ENCODE measurements around the gene ADAM15. TPM values are rescaled to one million over a fixed set of nuclear protein-coding genes. Genes with fewer than 3 reads are reported as not detected.

ADAM15 gene
- polyA plus RNA-seq, 1 donor from 2014 or later, result 24.8 TPM

DNA sequence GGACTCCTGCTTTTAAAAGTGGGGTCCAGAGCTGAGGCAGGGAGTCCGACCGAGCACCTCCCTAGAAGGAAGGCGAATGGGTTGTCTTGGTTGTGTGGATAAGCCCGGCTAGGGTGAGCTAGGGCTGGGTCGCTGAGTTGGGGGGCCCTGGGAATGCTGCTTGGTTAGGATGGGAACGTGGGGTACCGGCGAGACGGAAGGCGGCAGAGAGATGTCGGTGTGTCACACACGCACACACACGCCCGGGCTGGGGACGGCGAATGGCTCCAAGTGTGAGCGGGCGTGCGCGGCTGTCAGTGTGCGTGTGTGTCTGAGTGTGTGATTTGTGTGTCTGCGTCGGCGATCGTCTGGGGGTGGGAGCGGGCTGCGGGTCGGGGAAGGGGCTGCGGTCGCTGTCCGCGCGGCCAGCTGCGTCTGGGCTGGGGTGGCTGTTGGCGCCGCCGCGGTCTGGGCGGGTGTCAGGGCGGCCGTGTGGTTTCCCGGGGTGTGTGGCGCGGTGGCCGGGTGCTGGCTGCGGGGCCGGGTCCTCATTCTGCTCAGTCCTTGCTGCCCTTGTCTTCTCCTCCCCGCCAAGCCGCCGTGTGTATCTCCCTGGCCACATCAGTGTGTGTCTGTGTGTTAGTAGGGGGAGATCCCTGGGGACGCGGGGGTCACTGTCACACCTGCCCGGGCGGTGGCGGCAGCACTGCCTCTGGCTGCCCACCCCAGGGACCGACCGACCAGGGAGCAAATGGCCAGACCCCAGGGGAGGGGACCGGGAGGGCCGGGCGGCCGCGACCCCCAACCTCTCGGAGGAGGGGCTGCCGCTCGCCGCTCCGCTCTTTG, 28.6 kb downstream of the ADAM15 start:
- Histone ChIP-seq H3K36me3 (ENCODE audit: insufficient read depth, low read length) (no peaks in the 10 kb centered on the region), H2AFZ (ENCODE audit: low read depth, low read length) (no peak overlapping the region), H3F3A (ENCODE audit: insufficient read depth, low read length, poor library complexity, severe bottlenecking) (peaks cover 7% of the 10 kb centered on the region), H3K79me2 (replicated peaks; ENCODE audit: insufficient read depth, low read length) (peaks cover 27% of the 10 kb centered on the region), H4K20me1 (ENCODE audit: insufficient read depth) (peaks cover 29% of the 10 kb centered on the region), H3K27me3 (ENCODE audit: insufficient read depth, low read depth, low read length) (no peaks in the 10 kb centered on the region), H3K9me3 (ENCODE audit: low read length) (no peaks in the 10 kb centered on the region), H3K27ac (ENCODE audit: low read length) (peak overlapping the region; percentile 96), H3K9me2 (ENCODE audit: insufficient read depth, low read length) (no peaks in the 10 kb centered on the region), H3K4me2 (ENCODE audit: low read length) (peak overlapping the region; percentile 80), H3K4me3 (ENCODE audit: low read length) (peak overlapping the region; percentile 99), H3K9ac (ENCODE audit: low read length) (peak overlapping the region; percentile 99)
- TF ChIP-seq TAF1 (IDR thresholded peaks at IDR 0.05; ENCODE audit: low read depth) (peak; percentile 81), MXI1 (conservative IDR thresholded peaks at IDR 0.05; ENCODE audit: poor library complexity, severe bottlenecking) (peak; percentile 45), EP300 (conservative IDR thresholded peaks at IDR 0.05; ENCODE audit: poor library complexity, severe bottlenecking) (no peak), RAD21 (conservative IDR thresholded peaks at IDR 0.05) (no peak), SMC3 (conservative IDR thresholded peaks at IDR 0.05; ENCODE audit: poor library complexity) (no peak), POLR2AphosphoS5 (IDR thresholded peaks at IDR 0.05) (peak; percentile 63), EZH2 (IDR thresholded peaks at IDR 0.05; ENCODE audit: borderline replicate concordance, insufficient read depth, low read length, poor library complexity, severe bottlenecking) (no peak)
- TF ChIP-seq, protein P1, sequence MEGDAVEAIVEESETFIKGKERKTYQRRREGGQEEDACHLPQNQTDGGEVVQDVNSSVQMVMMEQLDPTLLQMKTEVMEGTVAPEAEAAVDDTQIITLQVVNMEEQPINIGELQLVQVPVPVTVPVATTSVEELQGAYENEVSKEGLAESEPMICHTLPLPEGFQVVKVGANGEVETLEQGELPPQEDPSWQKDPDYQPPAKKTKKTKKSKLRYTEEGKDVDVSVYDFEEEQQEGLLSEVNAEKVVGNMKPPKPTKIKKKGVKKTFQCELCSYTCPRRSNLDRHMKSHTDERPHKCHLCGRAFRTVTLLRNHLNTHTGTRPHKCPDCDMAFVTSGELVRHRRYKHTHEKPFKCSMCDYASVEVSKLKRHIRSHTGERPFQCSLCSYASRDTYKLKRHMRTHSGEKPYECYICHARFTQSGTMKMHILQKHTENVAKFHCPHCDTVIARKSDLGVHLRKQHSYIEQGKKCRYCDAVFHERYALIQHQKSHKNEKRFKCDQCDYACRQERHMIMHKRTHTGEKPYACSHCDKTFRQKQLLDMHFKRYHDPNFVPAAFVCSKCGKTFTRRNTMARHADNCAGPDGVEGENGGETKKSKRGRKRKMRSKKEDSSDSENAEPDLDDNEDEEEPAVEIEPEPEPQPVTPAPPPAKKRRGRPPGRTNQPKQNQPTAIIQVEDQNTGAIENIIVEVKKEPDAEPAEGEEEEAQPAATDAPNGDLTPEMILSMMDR (IDR thresholded peaks at IDR 0.05; ENCODE audit: poor library complexity, severe bottlenecking), result peak; percentile 17
- TF ChIP-seq, protein P2, sequence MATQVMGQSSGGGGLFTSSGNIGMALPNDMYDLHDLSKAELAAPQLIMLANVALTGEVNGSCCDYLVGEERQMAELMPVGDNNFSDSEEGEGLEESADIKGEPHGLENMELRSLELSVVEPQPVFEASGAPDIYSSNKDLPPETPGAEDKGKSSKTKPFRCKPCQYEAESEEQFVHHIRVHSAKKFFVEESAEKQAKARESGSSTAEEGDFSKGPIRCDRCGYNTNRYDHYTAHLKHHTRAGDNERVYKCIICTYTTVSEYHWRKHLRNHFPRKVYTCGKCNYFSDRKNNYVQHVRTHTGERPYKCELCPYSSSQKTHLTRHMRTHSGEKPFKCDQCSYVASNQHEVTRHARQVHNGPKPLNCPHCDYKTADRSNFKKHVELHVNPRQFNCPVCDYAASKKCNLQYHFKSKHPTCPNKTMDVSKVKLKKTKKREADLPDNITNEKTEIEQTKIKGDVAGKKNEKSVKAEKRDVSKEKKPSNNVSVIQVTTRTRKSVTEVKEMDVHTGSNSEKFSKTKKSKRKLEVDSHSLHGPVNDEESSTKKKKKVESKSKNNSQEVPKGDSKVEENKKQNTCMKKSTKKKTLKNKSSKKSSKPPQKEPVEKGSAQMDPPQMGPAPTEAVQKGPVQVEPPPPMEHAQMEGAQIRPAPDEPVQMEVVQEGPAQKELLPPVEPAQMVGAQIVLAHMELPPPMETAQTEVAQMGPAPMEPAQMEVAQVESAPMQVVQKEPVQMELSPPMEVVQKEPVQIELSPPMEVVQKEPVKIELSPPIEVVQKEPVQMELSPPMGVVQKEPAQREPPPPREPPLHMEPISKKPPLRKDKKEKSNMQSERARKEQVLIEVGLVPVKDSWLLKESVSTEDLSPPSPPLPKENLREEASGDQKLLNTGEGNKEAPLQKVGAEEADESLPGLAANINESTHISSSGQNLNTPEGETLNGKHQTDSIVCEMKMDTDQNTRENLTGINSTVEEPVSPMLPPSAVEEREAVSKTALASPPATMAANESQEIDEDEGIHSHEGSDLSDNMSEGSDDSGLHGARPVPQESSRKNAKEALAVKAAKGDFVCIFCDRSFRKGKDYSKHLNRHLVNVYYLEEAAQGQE (IDR thresholded peaks at IDR 0.05; ENCODE audit: borderline replicate concordance), result peak; percentile 14

DNA sequence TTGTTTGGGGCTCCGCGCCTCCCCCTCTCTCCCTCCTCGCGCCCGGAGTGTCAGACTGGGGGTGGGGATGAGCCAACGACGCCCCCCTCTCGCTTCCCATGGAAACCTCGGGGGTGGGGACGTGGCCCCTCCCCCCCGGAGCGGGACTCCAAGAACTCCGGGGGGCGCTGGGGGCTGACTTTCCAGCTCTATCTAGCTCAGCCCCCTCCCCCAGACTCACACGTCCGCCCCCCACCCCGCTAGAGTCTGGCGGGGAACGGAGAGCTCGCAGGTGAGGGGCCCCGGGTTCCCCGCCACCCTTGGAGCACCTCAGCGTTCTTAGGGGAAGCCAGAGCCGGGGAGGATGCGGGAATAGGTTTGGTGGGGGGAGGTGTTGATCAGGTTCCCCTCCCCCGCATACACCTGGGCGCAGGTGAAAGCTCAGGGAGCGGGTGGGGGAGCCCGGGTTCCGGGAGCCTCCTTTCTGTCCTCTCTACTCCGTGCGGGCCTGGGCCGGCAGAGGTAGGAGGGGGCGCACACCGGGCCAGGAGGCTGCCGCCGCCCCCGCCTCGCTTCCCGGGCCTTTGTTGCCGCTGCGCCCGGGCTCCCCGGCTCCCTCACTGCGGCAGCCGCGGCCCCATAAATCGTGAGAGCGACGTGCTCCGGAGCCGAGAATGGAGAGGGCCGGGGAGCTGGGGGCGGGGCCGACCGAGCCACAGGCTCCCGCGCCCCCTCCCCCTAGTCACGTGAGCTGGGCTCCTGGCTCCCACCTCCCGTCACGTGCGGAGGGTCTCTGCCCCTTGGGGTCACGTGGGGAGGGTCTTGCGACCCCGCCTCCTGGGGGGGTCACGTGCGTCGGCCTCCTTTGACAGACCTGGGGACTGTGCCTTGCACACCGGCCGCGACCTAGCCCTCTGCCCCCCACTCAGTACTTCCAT, 29.5 kb downstream of the ADAM15 start:
- no peaks in the 10 kb centered on the region for H3K9me2 ChIP-seq (ENCODE audit: insufficient read depth, low read length)
- peak overlapping the region; percentile 99 for H3K9ac ChIP-seq (ENCODE audit: low read length)
- peaks cover 27% of the 10 kb centered on the region for H3K79me2 ChIP-seq (replicated peaks; ENCODE audit: insufficient read depth, low read length)
- H3K27ac ChIP-seq (ENCODE audit: low read length), result peak overlapping the region; percentile 96
- H4K20me1 ChIP-seq (ENCODE audit: insufficient read depth), result peaks cover 33% of the 10 kb centered on the region
- peak overlapping the region; percentile 82 for H3K4me2 ChIP-seq (ENCODE audit: low read length)
- no peaks in the 10 kb centered on the region for H3K27me3 ChIP-seq (ENCODE audit: insufficient read depth, low read depth, low read length)
- no peaks in the 10 kb centered on the region for H3K36me3 ChIP-seq (ENCODE audit: insufficient read depth, low read length)
- TF ChIP-seq TAF1 (IDR thresholded peaks at IDR 0.05; ENCODE audit: low read depth) (peak; percentile 80), RAD21 (conservative IDR thresholded peaks at IDR 0.05) (peak; percentile 17), SMC3 (conservative IDR thresholded peaks at IDR 0.05; ENCODE audit: poor library complexity) (no peak), EP300 (conservative IDR thresholded peaks at IDR 0.05; ENCODE audit: poor library complexity, severe bottlenecking) (peak; percentile 50), POLR2AphosphoS5 (IDR thresholded peaks at IDR 0.05) (peak; percentile 93), MXI1 (conservative IDR thresholded peaks at IDR 0.05; ENCODE audit: poor library complexity, severe bottlenecking) (peak; percentile 77), EZH2 (IDR thresholded peaks at IDR 0.05; ENCODE audit: borderline replicate concordance, insufficient read depth, low read length, poor library complexity, severe bottlenecking) (no peak)
- TF ChIP-seq, protein P2 (IDR thresholded peaks at IDR 0.05; ENCODE audit: borderline replicate concordance), result peak; percentile 86
- TF ChIP-seq, protein P1 (IDR thresholded peaks at IDR 0.05; ENCODE audit: poor library complexity, severe bottlenecking), result no peak
- peaks cover 7% of the 10 kb centered on the region for H3F3A ChIP-seq (ENCODE audit: insufficient read depth, low read length, poor library complexity, severe bottlenecking)
- H3K9me3 ChIP-seq (ENCODE audit: low read length), result no peaks in the 10 kb centered on the region
- peak overlapping the region; percentile 99 for H3K4me3 ChIP-seq (ENCODE audit: low read length)
- H2AFZ ChIP-seq (ENCODE audit: low read depth, low read length), result peak overlapping the region; percentile 45

Data from neural cell (in vitro differentiated cells).